NK-92 (cell line): ENCODE measurements around the gene GRB7.
A peak's percentile ranks its signal among the peaks of the same experiment; 100 is the strongest.
"Not testable (repeated sequence)": the region's sequence is repeated elsewhere in the genome, so short reads cannot be mapped to it uniquely, and the experiment has no call there.

ENCODE experiments used
- DNase-seq: peaks from one replicate; lab custom pipeline; 2025; ENCODE audit not compliant: unreplicated experiment; lab: John Stamatoyannopoulos, UW

Gene GRB7

DNA sequence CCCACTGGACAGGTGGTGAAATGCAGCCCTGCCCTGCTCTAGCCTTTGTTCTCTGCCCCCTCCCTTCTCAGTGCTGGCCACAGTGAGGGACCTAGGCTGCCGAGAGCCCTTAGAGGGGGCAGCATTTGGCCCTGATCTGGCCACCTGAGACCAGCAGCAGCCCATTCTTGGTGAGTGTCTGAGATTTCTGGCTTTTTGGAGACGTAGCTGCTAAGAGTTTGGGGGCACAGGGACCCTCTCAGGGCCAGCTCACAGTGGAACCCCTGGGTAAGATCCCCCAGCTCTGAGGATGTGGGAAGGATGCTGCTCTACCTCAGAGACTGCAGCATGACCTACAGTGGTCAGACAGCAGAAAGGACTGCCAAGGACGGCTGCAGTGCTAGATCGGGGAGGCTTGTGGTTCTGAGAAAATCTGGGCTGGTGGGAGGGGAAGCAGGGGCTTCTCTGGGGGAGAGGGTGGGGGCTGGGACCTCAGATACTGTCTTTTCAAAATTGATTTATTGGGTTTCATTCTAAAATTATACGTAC lies 13.3 kb downstream of the GRB7 start:
- DNase-seq: no peak

DNA sequence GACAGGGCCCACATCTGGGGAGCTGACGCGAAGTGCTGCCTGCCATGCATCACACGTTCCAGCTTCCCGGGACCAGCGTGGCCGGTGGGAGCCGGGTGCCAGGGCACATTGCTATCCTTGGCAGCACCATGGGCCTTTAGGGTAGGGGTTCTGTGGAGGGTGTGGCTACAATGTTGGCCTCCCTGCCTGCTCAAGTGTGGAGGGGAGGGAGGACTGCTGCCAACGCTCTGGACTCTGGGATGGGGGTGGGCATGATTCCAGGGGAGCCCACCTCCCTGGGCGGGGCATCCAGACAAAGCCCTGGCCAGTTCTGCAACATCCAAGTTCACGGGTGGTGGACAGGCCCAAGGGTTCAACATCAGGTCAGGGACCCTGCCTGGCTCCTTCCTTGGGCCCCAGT lies 13.9 kb downstream of the GRB7 start:
- no peak for DNase-seq

DNA sequence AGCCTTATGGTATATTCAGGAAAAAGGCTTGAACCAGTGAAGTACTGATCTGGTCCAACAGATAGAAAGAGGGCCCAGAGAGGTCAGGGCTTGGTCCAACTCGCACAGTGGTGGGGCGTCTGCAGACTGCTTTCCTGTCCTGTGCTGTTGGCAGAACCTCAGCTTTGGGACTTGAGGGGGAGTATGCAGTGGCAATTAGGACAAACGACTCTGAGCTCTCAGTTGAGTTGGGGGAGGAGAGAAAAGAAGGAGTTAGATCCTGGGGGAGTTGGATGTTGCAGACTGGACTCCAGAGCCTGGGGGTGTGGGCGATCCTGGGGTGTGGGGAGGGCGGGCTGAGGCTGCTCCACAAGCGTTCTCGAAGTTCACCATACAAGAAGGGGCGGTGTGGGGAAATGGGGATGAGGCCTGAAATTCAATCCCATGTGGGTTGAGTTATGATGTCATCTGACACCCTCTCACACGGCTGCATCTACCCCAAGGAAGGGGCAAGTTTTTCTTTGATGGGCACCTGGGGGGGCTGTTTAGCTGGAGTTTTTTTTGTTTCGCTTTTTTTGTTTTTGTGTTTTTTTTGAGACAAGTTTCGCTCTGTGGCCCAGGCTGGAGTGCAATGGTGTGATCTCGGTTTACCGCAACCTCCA lies 14.6 kb downstream of the GRB7 start:
- DNase-seq: no peak

DNA sequence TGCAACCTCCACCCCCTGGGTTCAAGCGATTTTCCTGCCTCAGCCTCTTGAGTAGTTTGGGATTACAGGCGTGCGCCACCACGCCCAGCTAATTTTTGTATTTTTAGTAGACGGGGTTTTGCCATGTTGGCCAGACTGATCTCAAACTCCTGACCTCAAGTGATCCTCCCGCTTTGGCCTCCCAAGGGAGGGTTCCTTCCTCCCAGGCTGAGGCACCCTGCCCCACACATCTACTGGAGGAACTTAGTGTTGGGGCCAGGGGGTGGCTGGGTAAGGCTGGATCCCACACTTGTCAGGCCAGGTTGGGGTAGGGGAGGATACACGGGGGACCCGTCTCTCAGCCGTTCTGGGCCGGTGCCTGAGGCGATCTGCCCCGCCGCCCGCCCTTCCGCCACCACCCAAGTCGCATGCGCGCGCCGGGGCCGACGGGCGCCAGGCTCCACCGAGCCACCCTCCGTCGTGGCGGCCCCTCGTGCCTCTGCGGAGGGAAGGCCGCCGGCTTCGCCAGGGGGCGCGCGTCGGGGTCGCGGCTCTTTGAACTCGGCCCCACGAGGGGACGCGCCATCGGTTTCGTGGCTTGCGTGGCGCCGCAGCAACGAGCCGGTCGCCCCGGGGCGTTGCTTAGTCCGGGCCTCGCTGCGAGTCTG lies 15.9 kb downstream of the GRB7 start:
- no peak for DNase-seq

DNA sequence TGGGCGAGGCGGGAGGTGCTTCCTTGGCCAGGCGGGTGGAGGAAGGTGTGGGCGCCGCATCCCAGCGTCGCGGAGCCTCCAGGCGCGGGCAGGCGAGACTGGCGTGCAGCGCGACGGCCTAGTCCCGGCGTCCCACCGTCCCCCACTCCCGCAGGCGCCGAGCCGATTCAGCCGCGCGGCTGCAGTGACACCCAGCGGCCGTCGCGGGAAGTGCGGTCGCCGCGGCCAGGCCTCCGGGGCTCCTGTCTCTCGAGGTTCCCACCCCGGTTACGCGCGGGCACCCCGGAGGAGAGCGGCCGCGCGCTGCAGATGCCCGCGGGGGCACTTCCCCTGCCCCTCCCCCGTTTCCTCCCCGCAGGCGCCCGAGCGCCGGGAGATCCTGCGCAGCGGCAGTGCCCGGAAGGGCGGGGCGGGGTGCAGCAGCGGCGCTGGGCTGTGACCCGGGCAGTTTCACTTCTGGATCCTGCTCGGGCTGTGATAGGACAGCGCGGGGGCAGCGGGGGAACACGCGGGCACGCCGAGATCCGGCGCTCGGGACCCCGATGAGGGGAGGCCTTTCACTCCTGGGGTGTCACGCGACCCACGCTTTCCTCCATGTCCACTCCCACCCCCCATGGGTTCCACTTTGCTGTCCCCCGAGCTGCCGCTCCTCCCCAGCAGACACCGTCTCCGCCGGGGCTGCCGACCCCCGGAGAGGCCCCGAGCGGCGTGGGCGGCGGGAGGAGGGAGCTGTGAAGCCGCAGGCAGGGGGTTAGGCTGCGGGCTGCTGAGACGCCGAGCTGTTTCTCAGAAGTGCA lies 16.6 kb downstream of the GRB7 start:
- DNase-seq: peak; percentile 82

DNA sequence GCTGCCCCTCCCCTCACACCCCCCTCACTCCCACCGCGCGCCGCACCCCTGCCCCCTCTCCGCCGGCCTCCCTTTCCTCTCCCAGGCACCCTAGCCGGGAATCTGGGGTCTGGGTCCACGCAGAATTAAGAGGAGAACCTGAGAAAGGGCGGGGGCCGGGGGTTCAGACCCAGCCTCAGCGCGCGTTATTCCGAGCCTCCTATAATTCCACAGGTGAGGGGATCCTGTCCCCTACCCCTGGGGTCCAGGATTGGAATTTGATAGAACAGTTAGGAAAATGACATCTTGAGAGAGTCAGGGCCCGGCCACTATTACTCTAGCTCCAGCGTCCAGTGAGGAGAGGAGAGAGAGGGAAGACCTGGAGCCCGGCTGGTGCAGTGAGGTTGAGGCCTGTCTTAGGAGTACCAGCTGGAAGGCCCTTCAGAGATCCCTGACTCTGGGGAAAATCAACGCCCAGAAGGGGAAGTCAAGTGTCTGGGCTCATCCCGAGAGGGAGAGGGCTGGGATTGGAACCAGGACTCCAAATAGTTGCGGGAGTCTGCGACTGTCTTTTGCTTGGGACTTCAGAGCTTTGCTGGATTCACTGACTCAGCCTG lies 17.3 kb downstream of the GRB7 start:
- DNase-seq: no peak

DNA sequence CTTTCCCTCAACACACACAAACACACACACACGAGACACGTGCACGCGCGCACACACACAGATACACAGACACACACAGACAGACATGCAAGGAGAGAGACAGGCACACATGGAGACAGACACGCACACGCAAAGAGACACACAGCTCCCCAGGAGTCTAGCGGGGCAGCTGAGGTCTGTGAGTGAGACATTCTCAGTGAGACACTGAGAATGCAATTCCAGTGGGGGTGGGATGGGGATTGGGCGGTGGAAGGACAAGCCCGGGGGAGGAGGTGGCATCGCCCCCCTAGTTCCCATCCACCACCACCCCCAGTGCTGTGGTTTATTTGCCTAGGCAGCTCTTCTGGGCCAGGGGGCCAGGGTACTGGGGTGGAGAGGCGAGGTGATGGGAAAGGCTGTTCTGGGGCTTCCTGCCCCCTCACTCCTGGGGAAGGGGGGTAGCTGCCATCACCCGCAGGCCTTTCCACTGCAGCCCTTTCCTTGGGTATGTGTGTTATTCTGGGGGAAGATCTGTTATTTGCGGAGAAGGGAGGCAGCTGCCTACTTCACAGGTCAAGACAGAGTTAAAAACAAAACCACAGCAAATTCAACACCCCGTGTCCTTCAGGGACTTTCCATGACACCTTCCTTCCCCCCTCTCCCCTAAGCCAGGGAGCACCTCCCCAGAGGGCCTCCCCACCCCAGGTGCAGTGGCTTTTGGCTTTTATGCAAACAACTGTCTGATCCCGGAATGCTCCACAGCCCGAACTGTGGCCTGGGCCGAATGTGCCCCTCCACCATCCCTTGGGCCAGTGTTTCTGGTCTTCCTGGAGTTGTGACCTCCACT lies 18.0 kb downstream of the GRB7 start:
- no peak for DNase-seq

DNA sequence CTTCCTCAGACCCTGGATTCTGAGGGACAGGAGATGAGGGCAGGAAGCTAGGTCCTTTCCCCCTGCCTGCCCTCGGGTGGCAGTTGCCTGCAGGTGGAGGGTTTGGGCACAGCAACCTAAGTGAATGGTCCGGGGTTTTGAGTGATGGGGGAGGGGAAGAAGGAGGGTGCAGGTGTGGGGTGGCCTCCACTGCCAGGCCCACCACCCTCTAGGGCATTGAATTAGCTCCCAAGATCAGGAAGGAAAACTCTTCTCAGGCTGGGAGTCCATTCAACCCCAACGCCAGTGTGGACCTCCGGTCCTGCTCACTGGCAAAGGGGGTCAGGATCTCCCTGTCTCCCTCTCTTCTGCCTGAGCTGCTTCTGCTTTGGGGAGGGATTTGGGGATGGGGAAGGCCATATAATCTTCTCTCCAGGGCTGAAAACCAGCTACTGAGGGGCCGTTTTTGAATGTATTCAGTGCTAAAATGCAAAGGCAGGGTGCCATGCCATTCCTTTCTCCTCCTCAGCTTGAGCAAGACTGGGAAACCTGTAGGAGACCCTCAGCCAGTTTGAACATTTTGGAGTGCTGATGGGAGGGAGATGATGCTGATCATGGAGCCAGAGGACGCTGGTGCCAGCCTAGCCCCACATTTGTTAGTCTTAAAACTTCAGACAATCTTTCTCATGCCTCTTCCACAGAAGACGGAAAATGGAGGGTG lies 18.8 kb downstream of the GRB7 start:
- no peak for DNase-seq

DNA sequence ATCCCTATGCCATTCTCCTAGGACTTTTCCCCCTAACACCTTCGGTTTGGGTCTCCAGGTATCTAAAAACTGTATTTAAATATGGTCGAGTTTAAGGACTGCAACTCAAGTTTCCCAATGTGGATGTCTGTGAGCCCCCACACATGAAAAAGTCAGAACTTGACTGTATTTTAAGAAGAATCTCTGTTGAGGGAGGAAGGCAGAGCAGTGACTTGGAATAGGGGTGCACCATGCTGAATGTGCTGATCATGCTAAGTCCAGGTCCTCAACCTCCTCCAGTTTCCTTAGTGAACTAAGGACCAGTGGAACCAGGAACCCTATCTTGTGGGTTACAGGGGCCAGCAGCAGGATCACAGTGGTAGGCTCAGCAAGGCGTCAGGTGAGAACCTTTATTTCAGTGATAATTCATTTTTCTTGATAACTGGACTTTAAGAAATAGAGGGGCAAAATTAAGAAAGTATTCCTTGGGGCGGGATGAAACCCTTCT lies 19.5 kb downstream of the GRB7 start:
- DNase-seq: no peak

DNA sequence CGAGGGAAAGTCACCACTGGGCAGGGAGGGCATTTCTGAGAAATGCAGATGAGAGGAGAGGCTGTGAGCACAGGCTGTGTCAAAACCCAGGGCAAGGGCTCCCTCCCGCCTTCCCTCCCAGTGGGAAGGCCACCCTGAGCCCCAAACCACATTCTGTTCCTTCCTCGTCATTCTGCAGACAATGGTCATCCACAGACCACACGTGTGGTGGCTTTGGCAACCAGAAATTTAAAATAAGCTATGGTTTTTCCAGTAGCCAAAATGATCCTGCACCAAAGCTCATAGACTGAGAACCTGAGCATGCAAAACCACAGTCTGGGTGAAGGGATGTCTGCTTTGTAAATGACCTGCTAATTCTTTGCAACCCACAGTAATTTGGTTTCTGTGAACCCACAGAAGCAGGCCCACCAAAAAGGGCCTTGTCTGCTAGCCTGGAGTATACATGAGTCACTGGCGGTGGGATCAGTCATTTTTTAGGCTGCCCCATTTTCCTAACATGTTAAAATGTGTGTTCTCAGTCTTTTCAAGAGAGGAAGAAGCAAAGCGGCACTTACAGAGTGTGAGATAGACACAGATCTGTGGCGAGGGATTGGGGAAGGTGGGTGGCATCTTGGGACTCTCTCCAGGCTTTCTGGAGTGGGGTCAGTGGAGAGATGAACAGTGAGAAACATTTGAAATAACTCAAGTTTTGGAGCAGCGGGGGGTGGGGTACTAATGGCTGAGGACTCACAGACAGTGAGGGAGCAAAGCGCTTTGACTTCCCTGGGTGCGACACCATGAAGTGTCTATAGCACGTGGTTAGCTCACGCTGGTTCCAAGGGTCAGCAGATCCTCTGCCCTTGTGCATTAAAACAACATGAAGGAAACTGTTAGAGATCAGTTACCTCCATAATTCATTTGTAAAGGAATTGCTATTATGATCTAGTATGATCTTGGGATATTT lies 20.5 kb downstream of the GRB7 start:
- no peak for DNase-seq

DNA sequence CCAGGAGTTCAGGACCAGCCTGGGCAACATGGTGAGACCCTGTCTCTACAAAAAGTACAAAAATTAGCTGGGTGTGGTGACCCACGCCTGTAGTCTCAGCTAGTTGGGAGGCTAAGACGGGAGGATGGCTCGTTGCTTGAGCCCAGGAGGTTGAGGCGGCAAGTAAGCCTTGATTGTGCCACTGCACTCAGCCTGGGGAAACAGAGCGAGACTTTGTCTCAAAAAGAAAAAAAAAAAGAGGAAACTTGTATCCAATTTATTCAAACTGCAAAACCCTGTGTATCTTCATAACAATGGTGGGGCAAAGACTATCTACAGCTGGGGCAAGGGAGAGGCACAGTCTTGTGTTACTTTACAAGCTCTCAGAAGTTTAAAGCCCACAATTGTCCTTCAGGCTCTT lies 21.5 kb downstream of the GRB7 start:
- no peak for DNase-seq

DNA sequence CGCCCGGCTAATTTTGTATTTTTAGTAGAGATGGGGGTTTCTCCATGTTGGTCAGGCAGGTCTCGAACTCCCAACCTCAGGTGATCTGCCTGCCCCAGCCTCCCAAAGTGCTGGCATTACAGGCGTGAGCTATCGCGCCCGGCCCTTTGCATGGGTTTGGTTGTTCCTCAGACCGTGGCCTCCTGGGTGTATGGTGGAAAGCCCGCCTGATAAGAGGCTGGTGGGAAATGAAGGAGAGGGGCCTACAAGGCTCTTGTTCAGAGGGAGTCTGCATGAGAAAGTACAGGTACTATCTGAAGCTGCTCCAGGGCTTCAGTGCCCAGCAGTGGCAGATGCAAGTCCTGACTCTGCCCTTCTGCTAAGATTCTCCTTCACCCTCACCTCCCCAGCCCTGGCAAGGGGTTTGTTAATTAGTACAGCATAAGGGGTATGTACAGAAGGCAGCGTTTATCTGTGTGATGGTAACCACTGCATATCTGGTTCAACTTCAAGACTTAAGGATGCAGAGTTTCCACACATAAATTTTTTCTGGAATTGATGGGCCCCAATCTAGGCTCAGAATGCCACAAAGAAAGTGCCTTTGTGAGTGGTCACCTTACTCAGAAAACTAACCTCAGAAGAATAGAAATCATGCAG lies 24.2 kb downstream of the GRB7 start:
- DNase-seq: no peak

DNA sequence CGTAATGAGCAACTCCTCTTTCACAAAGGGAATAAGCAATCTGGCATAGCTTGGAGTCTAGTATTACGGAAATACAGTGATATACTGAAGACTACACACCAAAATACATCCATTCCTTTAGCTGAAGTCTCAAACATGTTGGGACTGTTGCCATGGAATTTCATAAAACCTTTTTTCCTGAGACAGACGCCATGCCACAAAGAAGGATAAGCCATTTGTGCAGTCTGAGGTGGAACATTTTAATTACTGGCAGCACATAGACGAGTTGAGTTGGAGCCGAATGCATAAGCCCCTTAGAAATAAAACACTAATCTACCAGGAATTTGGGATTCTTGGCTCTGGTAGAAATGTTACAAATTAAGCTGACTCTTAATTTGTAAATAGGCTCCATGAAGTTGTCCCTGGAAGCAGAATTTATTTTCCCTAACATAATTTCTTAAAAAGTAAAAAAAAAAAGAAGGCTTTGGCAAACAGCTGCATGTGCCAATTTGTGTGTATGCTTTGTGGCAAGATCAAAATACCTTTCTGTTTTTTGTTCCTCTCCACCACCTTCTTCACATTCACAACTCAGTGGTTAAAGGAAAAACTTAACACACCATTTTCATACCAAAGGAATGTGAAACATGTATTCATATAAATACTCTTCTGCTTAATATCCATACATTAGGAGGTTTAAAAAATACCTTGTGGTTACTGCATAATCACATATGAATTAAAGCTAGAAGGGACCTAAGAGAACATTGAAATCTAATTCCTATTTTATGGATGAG lies 25.5 kb downstream of the GRB7 start:
- no peak for DNase-seq

DNA sequence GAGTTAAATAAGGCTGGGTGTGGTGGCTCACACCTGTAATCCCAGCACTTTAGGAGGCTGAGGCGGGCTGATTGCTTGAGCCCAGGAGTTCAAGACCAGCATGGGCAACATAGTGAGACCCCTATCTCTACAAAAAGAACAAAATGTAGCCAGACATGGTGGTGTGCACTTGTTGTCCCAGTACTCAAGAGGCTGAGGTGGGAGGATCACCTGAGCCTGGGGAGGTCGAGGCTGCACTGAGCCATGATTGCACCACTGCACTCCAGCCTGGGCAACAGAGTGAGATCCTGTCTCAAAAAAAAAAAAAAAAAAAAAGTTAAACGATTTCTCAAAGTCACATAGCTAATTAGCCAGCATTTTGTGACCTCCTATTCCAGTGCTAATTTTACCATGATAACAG lies 26.4 kb downstream of the GRB7 start:
- not testable (repeated sequence) for DNase-seq

DNA sequence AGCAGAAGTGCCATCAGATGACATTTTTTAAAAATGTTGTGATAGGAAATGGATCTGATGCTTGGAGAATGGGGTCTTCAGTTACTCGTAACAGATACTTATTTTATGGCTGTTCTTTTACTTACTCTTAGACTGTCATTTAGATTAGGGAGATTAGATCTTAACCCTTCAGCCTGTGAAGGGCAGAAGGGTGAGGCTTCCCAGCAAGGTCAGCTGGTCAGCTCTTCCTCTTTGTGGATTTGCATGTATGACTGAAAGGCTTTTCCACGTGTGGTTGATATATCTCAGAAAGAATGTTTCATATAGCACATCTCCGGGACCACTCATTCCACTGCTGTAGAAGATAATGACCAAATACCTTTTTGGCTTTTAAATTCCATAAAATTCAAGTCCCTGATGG lies 27.4 kb downstream of the GRB7 start:
- no peak for DNase-seq

DNA sequence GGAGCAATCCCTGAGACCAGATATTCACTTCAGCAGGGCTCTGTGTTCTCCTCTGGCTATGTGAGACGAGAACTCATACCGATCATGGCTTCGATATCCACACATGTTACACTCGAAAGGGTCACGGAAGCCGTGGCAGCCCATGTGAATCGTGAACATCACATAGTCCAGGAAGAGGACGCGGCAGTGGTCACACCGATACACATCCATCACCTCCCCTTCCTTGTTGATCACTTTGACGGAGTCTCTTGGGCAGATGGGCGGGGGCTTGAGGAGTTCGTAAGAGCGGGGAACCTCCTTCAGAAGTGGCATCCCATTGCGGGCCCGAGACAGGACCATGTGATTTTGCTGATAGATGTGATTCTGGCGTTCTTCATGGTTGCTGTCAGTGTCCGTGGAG lies 28.0 kb downstream of the GRB7 start:
- DNase-seq: no peak

DNA sequence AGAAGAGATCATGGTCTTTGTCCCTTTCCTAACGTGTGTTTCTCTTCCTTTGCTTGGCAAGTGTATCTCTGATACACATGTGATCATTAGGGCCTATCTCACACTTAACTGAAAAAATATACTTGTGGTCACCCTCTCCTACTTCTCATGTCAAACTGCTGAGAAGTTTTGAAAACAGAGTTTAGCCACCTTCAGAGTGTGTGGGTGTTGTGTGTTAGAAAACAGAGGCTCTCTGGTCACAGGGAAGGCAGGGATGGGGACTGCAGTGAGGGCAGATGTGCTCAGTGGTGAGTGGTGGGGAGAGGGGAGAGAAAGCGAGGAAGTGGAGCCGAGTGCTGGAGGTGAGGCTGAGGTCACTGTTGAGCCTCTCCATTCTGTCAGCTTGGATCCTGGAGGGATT lies 29.4 kb downstream of the GRB7 start:
- DNase-seq: no peak
